ENCODE measurements around the gene BRICD5. TPM values are rescaled to one million over a fixed set of nuclear protein-coding genes. Genes with fewer than 3 reads are reported as not detected.

BRICD5 gene
- total and polyA plus RNA-seq, 2 of the 13 experiments (the other 11 are each of a cell fraction or from before 2014, with no cell fraction given), result 1.6 to 5.8 TPM

DNA sequence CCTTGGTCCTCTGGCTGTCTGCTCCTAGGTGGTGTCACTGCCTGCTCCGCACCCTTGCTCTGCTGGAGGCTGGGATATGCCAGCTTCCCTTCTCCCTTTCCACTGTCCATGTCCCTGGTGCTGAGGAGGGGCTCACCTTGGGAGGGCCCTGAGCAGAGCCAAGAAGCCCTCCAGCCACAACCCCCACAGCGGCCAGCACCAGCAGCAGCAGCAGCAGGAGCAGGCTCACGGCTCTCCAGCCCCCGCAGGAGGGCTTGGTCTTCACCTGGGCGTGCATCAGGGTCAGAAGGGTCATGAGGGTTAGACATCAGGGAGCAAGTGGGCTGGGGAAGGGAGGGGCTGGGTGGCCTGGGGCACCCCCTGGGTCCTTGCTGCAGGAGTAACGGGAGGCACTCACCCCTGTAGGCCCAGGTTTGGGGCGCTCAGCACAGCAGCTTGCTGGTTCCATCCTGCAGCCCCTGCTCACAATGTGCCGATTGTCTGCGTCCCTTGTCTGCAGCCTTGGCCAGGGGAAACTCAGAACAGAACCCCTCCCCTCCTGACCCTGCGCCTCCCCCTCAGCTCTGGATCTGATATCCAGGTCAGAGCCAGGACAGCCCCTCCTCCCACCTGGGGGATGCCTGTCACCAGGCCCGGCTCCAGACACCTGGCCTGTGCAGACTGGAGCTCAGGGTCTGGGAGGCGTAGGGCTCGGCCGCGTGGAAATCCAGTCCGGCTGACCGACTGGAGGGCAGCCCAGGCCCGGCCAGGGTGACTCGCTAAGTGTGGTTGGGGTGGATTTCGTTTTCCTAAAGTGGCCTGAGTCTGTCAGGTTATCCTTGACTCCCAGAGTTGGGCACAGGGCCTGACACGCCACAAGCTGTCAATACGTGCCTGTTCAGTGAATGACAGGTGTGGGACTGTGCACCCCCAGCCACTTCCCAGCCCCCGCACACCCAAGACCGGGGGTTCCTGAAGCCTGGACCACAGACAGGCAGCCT, at the start of gene BRICD5 (continued):
- TF ChIP-seq, protein P1, sequence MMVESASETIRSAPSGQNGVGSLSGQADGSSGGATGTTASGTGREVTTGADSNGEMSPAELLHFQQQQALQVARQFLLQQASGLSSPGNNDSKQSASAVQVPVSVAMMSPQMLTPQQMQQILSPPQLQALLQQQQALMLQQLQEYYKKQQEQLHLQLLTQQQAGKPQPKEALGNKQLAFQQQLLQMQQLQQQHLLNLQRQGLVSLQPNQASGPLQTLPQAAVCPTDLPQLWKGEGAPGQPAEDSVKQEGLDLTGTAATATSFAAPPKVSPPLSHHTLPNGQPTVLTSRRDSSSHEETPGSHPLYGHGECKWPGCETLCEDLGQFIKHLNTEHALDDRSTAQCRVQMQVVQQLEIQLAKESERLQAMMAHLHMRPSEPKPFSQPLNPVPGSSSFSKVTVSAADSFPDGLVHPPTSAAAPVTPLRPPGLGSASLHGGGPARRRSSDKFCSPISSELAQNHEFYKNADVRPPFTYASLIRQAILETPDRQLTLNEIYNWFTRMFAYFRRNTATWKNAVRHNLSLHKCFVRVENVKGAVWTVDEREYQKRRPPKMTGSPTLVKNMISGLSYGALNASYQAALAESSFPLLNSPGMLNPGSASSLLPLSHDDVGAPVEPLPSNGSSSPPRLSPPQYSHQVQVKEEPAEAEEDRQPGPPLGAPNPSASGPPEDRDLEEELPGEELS (CRISPR knock-in tag; IDR thresholded peaks at IDR 0.05), result peak; percentile 48; the same call in 1 of the 2 replicates
- TF ChIP-seq, protein P2, sequence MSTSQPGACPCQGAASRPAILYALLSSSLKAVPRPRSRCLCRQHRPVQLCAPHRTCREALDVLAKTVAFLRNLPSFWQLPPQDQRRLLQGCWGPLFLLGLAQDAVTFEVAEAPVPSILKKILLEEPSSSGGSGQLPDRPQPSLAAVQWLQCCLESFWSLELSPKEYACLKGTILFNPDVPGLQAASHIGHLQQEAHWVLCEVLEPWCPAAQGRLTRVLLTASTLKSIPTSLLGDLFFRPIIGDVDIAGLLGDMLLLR (CRISPR knock-in tag; IDR thresholded peaks at IDR 0.05), result peak; percentile 58; the same call in 1 of the 2 replicates
- TF ChIP-seq, protein P3, sequence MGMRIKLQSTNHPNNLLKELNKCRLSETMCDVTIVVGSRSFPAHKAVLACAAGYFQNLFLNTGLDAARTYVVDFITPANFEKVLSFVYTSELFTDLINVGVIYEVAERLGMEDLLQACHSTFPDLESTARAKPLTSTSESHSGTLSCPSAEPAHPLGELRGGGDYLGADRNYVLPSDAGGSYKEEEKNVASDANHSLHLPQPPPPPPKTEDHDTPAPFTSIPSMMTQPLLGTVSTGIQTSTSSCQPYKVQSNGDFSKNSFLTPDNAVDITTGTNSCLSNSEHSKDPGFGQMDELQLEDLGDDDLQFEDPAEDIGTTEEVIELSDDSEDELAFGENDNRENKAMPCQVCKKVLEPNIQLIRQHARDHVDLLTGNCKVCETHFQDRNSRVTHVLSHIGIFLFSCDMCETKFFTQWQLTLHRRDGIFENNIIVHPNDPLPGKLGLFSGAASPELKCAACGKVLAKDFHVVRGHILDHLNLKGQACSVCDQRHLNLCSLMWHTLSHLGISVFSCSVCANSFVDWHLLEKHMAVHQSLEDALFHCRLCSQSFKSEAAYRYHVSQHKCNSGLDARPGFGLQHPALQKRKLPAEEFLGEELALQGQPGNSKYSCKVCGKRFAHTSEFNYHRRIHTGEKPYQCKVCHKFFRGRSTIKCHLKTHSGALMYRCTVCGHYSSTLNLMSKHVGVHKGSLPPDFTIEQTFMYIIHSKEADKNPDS (CRISPR knock-in tag; IDR thresholded peaks at IDR 0.05), result no peak
- TF ChIP-seq, protein P4, sequence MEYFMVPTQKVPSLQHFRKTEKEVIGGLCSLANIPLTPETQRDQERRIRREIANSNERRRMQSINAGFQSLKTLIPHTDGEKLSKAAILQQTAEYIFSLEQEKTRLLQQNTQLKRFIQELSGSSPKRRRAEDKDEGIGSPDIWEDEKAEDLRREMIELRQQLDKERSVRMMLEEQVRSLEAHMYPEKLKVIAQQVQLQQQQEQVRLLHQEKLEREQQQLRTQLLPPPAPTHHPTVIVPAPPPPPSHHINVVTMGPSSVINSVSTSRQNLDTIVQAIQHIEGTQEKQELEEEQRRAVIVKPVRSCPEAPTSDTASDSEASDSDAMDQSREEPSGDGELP (IDR thresholded peaks at IDR 0.05; ENCODE audit: borderline replicate concordance, low read depth), result 0 out of 2 replicates have a peak, but pooled peaks have one; percentile 21
- TF ChIP-seq RAD21 (CRISPR knock-in tag; IDR thresholded peaks at IDR 0.05) (peak; percentile 5; the same call in 1 of the 2 replicates), POGZ (CRISPR knock-in tag; IDR thresholded peaks at IDR 0.05) (no peak), RARA (CRISPR knock-in tag; IDR thresholded peaks at IDR 0.05) (peak; percentile 39), NR2C2 (CRISPR knock-in tag; IDR thresholded peaks at IDR 0.05; ENCODE audit: borderline replicate concordance) (peak; percentile 58), ZNF121 (CRISPR knock-in tag; IDR thresholded peaks at IDR 0.05) (0 out of 2 replicates have a peak, but pooled peaks have one; percentile 36), ZNF589 (CRISPR knock-in tag; conservative IDR thresholded peaks at IDR 0.05) (0 out of 2 replicates have a peak, but pooled peaks have one; percentile 51), SAP130 (CRISPR knock-in tag; IDR thresholded peaks at IDR 0.05; ENCODE audit: low read depth) (peak; percentile 72), NFIB (CRISPR knock-in tag; IDR thresholded peaks at IDR 0.05; ENCODE audit: borderline replicate concordance) (no peak), HDAC2 (CRISPR knock-in tag; IDR thresholded peaks at IDR 0.05) (no peak), POLR2A (IDR thresholded peaks at IDR 0.05; ENCODE audit: insufficient read depth in 1 of 2, low read depth in 2 of 2, low read length in 2 of 2) (peak in 1 of 2 experiments; percentile 33; a peak in 2 of 4 replicates), HNRNPL (IDR thresholded peaks at IDR 0.05; ENCODE audit: low read depth, low read length) (no peak), NFYC (CRISPR knock-in tag; IDR thresholded peaks at IDR 0.05) (no peak), KLF15 (CRISPR knock-in tag; IDR thresholded peaks at IDR 0.05; ENCODE audit: borderline replicate concordance) (no peak)
- TF ChIP-seq, protein P5, sequence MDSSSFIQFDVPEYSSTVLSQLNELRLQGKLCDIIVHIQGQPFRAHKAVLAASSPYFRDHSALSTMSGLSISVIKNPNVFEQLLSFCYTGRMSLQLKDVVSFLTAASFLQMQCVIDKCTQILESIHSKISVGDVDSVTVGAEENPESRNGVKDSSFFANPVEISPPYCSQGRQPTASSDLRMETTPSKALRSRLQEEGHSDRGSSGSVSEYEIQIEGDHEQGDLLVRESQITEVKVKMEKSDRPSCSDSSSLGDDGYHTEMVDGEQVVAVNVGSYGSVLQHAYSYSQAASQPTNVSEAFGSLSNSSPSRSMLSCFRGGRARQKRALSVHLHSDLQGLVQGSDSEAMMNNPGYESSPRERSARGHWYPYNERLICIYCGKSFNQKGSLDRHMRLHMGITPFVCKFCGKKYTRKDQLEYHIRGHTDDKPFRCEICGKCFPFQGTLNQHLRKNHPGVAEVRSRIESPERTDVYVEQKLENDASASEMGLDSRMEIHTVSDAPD (CRISPR knock-in tag; IDR thresholded peaks at IDR 0.05), result peak; percentile 48; the same call in 1 of the 2 replicates
- TF ChIP-seq, protein P6, sequence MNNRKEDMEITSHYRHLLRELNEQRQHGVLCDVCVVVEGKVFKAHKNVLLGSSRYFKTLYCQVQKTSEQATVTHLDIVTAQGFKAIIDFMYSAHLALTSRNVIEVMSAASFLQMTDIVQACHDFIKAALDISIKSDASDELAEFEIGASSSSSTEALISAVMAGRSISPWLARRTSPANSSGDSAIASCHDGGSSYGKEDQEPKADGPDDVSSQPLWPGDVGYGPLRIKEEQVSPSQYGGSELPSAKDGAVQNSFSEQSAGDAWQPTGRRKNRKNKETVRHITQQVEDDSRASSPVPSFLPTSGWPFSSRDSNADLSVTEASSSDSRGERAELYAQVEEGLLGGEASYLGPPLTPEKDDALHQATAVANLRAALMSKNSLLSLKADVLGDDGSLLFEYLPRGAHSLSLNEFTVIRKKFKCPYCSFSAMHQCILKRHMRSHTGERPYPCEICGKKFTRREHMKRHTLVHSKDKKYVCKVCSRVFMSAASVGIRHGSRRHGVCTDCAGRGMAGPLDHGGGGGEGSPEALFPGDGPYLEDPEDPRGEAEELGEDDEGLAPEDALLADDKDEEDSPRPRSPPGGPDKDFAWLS (CRISPR knock-in tag; IDR thresholded peaks at IDR 0.05; ENCODE audit: borderline replicate concordance), result no peak
